Esophagus muscularis mucosa (tissue), 4 donors: ENCODE data around the gene UBE2Q1. TPM values are rescaled to one million over a fixed set of nuclear protein-coding genes. Genes with fewer than 3 reads are reported as not detected.

ENCODE experiments used
- DNase-seq: peaks from one replicate; pipeline ENCODE4 v3.0.0-alpha.2; 2017; ENCODE audit errors: extremely low spot score
- H3K27ac ChIP-seq, 4 donors: fragments of 200-600 bp; sonication (generic); replicated peaks in 1 of 4; 1 replicate in 3 of 4; 2 replicates in 1 of 4; pipeline ENCODE4 v1.5.1; 2016 to 2019; ENCODE audit warnings: mild to moderate bottlenecking in 1 of 4
- H3K27me3 ChIP-seq, 4 donors: fragments of 200-600 bp; sonication (generic); one replicate each; pipeline versions ENCODE4 v1.5.1 to v1.6.0; 2016 to 2019
- H3K36me3 ChIP-seq, 4 donors: fragments of 200-600 bp; sonication (generic); one replicate each; pipeline ENCODE4 v1.5.1; 2016 to 2019
- H3K4me1 ChIP-seq, 4 donors: fragments of 200-600 bp; sonication (generic); one replicate each; pipeline ENCODE4 v1.5.1; 2016 to 2019
- H3K4me3 ChIP-seq, 4 donors: fragments of 200-600 bp; sonication (generic); 1 replicate in 2 of 4; 2 replicates in 2 of 4; pipeline ENCODE4 v1.5.1; 2016 to 2019; ENCODE audit warnings: mild to moderate bottlenecking in 4 of 4, moderate library complexity in 1 of 4
- H3K9me3 ChIP-seq, 4 donors: fragments of 200-600 bp; sonication (generic); 1 replicate in 3 of 4; 2 replicates in 1 of 4; pipeline ENCODE4 v1.5.1; 2016 to 2019
- EP300 ChIP-seq: sonication (generic); formaldehyde crosslinking; IDR thresholded peaks from one replicate; pipeline ENCODE4 v1.6.1; 2017; ENCODE audit warnings: antibody characterized with exemption
- POLR2A ChIP-seq: fragments of 450-650 bp; IDR thresholded peaks from one replicate; pipeline ENCODE4 v1.6.1; 2017; ENCODE audit warnings: antibody characterized with exemption, moderate library complexity, mild to moderate bottlenecking, low read depth
- POLR2AphosphoS5 ChIP-seq, 2 donors: sonication (generic); formaldehyde crosslinking; IDR thresholded peaks; one replicate each; pipeline ENCODE4 v1.6.1; 2017; ENCODE audit warnings: antibody characterized with exemption in 2 of 2
- WGBS: methylation state at CpG from one replicate; pipeline ENCODE4 v1.1.5; 2018; 5-methylcytosine and 5-hydroxymethylcytosine counted together
- intact Hi-C: fragments of 100-400 bp; cut with DNase I; formaldehyde crosslinking; loops from one replicate; pipeline ENCODE4 v1.15.1; 2023
- total RNA-seq, 4 donors: library from RNA; depleted of rRNA; stranded (reverse); fragments of >200 nt; gene quantifications; one replicate each; pipeline versions ENCODE4 v1.1.0 to v1.2.1, GENCODE V29; 2016
- TF ChIP-seq, protein P1 (sequence below), 3 experiments: fragments of 200-600 bp in 2 of 3; fragments of 450-650 bp in 1 of 3; sonication (generic) in 2 of 3; IDR thresholded peaks; one replicate each; pipeline ENCODE4 v1.5.1; 2017 to 2019; ENCODE audit warnings: antibody characterized with exemption in 3 of 3, mild to moderate bottlenecking in 2 of 3, moderate library complexity in 1 of 3

Gene UBE2Q1
- total RNA-seq, 4 donors from 2014 or later, result 23.7 to 41.3 (median 31.3) TPM

DNA sequence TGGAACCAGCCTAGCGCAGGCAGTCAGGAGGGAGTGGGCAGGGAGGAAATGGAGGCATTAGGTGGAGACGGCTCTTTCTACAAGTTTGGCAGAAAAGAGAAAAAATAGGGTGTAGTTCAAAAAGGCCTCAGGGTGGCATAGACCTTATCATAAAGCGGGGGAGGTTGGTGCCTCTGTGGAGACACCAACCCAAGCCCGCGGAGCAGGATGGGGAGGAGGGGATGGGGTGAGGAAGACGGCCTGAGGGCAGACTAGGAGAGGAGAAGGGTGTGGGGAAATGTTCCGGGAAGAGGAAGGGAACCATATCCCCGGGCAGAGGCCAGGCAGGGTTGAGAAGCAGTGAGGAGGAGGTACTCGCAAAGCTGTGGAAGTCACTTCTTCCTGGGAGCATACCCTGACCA lies 38.9 kb downstream of the UBE2Q1 start:
- no peaks in the 10 kb centered on the region for H3K9me3 ChIP-seq
- 74% methylated on average over 9 of the region's 9 CpGs for WGBS
- H3K4me1 ChIP-seq, result peaks cover 0 to 19% (median 7%) of the 10 kb centered on the region in 4 donors
- H3K36me3 ChIP-seq, result no peaks in the 10 kb centered on the region
- TF ChIP-seq, protein P1, sequence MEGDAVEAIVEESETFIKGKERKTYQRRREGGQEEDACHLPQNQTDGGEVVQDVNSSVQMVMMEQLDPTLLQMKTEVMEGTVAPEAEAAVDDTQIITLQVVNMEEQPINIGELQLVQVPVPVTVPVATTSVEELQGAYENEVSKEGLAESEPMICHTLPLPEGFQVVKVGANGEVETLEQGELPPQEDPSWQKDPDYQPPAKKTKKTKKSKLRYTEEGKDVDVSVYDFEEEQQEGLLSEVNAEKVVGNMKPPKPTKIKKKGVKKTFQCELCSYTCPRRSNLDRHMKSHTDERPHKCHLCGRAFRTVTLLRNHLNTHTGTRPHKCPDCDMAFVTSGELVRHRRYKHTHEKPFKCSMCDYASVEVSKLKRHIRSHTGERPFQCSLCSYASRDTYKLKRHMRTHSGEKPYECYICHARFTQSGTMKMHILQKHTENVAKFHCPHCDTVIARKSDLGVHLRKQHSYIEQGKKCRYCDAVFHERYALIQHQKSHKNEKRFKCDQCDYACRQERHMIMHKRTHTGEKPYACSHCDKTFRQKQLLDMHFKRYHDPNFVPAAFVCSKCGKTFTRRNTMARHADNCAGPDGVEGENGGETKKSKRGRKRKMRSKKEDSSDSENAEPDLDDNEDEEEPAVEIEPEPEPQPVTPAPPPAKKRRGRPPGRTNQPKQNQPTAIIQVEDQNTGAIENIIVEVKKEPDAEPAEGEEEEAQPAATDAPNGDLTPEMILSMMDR (IDR thresholded peaks at IDR 0.05), result no peak
- no peak for TF ChIP-seq EP300
- no peak for TF ChIP-seq POLR2A
- H3K4me3 ChIP-seq, result no peak overlapping the region
- peak overlapping the region in 2 of 4 donors; percentile 3 to 22 for H3K27ac ChIP-seq
- DNase-seq, result no peak
- no peaks in the 10 kb centered on the region for H3K27me3 ChIP-seq
- intact Hi-C loops, result no loop called here

DNA sequence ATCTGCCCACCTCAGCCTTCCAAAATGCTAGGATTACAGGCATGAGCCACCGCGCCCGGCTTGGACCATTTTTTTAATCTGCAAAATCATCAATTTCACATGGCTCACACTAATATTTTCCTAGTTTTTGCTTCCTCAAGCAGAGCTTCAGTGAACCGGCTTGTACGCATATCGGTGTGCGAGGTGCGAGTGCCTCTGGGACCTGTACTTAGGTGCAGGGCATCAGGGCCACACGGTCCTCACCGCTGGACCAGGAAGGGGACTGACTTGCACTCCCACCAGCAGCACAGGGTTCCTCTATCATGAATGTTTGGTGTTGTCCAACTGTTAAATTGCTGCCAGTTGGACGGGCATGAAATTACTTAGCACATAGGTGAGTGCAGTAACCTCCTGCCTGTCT lies 40.8 kb downstream of the UBE2Q1 start:
- no peak for DNase-seq
- TF ChIP-seq POLR2A (no peak), POLR2AphosphoS5 (IDR thresholded peaks at IDR 0.05) (no peak), EP300 (no peak)
- TF ChIP-seq, protein P1 (IDR thresholded peaks at IDR 0.05), result no peak
- 97% methylated on average over 11 of the region's 11 CpGs for WGBS
- Histone ChIP-seq H3K4me1 (peaks cover 0 to 19% (median 7%) of the 10 kb centered on the region in 4 donors), H3K27me3 (no peaks in the 10 kb centered on the region), H3K9me3 (no peaks in the 10 kb centered on the region), H3K36me3 (no peaks in the 10 kb centered on the region), H3K27ac (no peak overlapping the region), H3K4me3 (no peak overlapping the region)
- intact Hi-C loops, result no loop called here

DNA sequence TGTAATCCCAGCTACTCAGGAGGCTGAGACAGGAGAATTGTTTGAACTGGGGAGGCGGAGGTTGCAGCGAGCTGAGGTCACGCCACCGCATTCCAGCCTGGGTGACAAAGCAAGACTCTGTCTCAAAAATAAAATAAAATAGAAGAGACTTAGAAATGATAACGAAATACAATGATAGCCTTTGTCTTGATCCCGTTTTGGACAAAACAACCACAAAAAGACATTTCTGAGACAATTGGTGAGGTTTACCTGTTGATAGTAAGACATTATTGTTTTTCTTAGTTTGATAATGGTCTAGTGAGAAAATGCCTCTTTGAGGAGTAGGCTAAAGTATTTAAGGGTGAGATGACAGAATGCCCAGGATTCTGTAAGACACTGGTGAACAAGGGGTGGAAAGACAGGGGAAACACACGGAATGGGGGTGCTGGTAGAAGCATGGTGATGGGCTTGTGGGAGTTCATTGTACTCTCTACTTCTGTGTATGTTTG lies 44.4 kb downstream of the UBE2Q1 start:
- Histone ChIP-seq H3K4me3 (no peak overlapping the region), H3K27me3 (peaks cover 0 to 26% (median 0%) of the 10 kb centered on the region in 4 donors), H3K27ac (no peak overlapping the region), H3K36me3 (peaks cover 0 to 3% (median 0%) of the 10 kb centered on the region in 4 donors), H3K9me3 (no peaks in the 10 kb centered on the region), H3K4me1 (no peaks in the 10 kb centered on the region)
- DNase-seq, result no peak
- 86% methylated on average over 7 of the region's 7 CpGs for WGBS
- intact Hi-C loops, result no loop called here
- TF ChIP-seq EP300 (no peak), POLR2A (no peak), POLR2AphosphoS5 (IDR thresholded peaks at IDR 0.05) (no peak)
- TF ChIP-seq, protein P1 (IDR thresholded peaks at IDR 0.05), result no peak

DNA sequence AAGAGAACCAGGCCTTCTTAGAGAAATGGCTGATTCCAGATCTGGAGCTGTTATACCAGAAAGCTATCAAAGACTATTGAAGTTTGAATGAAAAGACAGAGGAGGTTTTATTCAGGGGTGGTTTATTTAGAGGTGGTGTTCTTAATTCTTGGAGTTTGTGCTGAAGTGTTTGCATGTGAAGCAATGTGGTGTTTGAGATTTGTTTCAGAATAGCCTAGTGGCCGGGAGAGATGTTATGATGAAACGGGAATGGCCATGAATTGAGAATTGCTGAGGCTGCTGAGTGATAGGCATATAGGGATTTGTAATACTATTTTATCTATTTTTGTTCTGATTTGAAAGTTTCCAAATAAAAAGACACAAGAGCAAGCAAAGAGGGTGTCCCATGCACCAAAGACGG lies 45.7 kb downstream of the UBE2Q1 start:
- WGBS, result 85% methylated on average over 3 of the region's 3 CpGs
- H3K9me3 ChIP-seq, result no peaks in the 10 kb centered on the region
- intact Hi-C loops, result no loop called here
- H3K4me3 ChIP-seq, result no peak overlapping the region
- H3K27ac ChIP-seq, result no peak overlapping the region
- H3K4me1 ChIP-seq, result no peaks in the 10 kb centered on the region
- peaks cover 0 to 3% (median 0%) of the 10 kb centered on the region in 4 donors for H3K36me3 ChIP-seq
- DNase-seq, result no peak
- H3K27me3 ChIP-seq, result peaks cover 0 to 26% (median 0%) of the 10 kb centered on the region in 4 donors
- TF ChIP-seq POLR2AphosphoS5 (IDR thresholded peaks at IDR 0.05), result no peak
- no peak for TF ChIP-seq POLR2A
- TF ChIP-seq, protein P1 (IDR thresholded peaks at IDR 0.05), result no peak
- no peak for TF ChIP-seq EP300

DNA sequence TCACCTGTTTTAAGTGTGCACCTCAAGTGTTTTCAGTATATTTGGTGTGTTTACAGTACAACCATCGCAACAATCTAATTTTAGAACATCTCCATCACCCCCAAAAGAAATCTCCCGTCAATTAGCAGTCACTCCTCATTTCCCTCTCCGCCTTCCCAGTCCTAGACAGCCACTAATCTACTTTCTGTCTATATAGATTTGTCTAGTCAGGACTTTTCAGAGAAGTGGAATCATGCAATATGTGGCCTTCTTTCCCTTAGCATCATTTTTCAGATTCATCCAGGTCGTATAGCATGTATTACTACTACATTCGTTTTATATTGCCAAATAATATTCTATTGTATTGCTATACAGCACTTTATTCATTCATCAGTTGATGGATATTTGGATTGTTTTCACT lies 54.6 kb downstream of the UBE2Q1 start:
- no peak for DNase-seq
- Histone ChIP-seq H3K9me3 (peaks cover 0 to 11% (median 8%) of the 10 kb centered on the region in 4 donors), H3K27ac (no peak overlapping the region), H3K36me3 (no peaks in the 10 kb centered on the region), H3K27me3 (peaks cover 5 to 77% (median 40%) of the 10 kb centered on the region in 4 donors), H3K4me1 (peaks cover 14 to 22% (median 20%) of the 10 kb centered on the region in 4 donors), H3K4me3 (no peak overlapping the region)
- TF ChIP-seq, protein P1 (IDR thresholded peaks at IDR 0.05), result no peak
- TF ChIP-seq POLR2AphosphoS5 (IDR thresholded peaks at IDR 0.05) (no peak), EP300 (no peak), POLR2A (no peak)
- intact Hi-C loops, result no loop called here
- 76% methylated on average over 5 of the region's 5 CpGs for WGBS
